ENCODE results near the gene FAM114A1.
"Not testable (repeated sequence)": the region's sequence is repeated elsewhere in the genome, so short reads cannot be mapped to it uniquely, and the experiment has no call there.

Gene FAM114A1

DNA sequence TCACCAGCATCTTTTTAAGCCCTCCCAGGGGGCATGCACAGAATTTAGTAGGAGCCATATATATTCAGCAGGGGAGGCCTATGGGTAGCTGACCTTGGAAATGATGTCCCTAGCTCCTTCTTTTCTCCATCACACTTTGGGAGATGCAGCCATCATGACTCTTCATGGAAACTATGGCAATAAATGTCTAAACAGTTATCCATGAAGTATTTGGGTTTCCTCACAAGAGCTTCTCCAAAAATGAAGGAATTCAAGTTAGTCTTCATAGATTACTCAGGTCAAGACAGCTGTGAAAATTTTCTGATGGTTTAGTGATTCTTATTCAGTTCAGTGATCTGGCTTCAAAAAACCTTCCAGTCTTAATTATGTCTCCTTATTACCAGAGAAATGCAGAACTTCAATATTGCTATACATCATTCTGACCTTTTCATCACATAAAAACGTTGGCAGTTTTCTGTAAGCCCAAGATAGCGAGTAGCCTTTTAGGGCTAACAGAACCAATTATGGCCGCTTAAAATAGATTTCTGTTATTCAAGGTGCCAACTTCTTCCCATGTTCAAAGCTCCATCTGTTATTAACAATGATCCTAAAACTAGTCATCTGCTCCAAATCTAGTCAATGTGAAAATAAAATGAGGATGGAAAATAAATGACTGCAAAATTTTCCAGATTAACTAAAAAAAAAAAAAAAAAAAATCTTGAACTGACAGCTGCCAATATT lies 112.1 kb downstream of the FAM114A1 start:
- no peak for DNase-seq

- no peak for DNase-seq
These were observed 113.5 kb downstream of the FAM114A1 start for GRCh38 chr4:38980903-38981676.

DNA sequence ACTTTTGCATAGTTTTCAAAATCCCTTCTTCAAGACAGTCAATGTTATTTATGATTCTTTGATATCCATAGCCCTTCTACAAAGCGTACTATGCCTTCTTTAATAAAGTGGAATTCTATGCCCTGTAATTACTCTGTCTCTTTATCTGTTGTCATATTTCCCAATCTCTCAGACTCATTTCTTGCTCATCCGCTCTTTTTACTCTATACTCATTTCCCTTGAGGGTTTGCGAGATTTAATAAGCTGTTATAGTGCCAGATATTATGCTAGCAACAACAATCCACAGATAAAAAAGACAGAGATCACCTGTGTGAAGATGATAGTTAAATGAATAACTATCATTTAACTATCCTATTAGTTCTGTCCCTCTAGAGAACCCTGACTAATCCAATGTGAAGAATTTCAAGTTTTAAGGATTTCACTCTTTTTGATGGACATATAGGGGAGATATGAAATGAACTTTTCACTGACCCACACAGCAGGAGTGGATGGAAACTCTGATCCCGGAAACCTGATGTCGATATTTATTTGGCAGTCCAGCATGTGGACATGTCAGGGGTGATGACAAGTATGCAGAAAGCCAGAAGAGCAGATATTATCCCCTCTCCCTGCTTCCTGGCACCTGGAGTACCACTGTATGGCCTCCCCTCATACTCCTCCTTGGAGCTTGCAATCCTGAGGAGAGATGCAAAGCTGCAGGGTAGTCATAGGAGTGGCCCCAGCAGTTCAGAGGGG lies 114.9 kb downstream of the FAM114A1 start:
- DNase-seq: no peak

DNA sequence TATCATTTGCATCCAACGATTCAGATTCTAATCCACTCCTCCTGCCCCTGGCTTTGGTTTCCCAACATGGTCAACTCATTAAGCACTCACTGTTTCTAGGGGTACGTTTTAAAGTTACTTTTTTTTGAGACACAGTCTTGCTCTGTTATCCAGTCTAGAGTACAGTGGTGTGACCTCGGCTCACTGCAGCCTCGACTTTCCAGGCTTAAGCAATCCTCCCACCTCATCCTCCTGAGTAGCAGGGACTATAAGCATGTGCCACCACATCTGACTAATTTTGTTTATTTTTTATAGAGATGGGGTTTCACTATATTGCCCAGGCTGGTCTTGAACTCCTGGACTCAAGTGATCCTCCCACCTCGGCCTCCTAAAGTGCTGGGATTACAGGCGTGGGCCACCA lies 115.7 kb downstream of the FAM114A1 start:
- no peak for DNase-seq

GRCh38 chr4:38983787-38984598 lies 116.4 kb downstream of the FAM114A1 start:
- no peak for DNase-seq

DNA sequence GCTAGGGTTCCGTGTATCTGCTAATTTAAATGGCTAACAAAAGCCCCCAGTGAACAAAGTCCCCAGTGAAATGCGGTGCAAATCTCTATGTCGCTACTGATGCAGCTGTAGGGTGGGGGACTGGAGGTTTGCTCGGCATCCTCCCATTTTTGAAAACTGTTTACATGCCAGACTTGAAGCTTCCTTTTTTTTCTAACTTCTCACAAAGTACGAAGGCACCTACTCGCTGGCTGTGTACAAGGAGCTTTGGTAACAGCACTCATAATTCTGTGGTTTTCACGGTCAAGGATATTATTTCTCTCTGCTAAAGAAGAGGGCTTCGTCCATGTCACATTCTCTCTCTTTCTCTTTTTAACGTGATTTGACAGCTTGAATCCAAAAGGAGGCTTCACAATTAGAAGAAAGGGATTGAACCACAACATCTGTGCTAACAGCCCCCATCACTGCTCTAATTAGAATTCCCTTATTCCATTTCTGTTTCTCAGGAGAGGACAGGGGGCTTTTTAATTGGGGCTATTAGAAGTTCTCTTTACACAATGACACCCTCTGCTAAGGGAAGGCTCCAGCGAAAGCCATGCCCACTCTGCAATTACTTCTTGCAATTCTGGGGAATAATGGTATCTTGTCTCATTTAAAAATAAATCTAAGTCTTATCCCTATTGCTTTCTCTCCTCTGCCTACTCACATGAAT lies 117.9 kb downstream of the FAM114A1 start:
- DNase-seq: peak in 1 of 2 donors; percentile 9

GRCh38 chr4:38987491-38987890 lies 119.9 kb downstream of the FAM114A1 start:
- DNase-seq: no peak

DNA sequence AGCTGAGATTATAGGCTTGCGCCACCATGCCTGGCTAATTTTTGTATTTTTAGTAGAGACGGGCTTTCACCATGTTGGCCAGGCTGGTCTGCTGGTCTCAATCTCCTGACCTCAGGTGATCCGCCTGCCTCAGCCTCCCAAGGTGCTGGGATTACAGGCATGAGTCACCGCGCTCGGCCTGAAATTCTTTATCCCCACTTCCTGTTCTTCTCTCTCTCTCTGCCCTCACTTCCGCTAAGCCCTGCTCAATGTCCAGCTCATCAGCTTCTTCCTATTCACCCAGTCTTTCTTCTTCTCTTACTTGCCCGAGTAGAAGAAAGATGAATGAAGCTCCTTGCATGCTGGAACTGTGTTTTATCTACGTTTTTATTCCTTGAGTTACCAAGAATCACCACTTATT lies 120.7 kb downstream of the FAM114A1 start:
- not testable (repeated sequence) for DNase-seq

- DNase-seq: no peak
These were observed 121.9 kb downstream of the FAM114A1 start for GRCh38 chr4:38989487-38989886.

GRCh38 chr4:38990241-38990640 lies 122.6 kb downstream of the FAM114A1 start:
- DNase-seq: no peak

DNA sequence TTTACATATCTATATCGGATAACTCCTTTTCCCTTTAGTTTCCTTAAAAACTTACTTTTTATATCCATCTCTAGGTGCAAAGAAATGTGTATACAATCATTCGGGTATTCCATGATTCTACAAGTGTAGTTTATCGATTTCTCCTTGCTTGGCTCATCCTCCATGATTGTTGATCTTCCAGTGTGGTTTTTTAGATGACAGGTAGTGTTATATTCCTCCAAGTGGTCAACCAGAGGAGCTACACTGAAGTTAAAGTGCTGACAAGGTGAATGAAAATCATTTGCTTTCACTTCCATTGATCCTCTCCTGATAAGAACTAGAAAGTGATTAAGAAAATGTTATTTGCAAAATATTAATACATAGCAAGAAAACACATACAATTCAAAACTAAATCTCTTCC lies 126.1 kb downstream of the FAM114A1 start:
- no peak for DNase-seq

GRCh38 chr4:38994135-38994534 lies 126.5 kb downstream of the FAM114A1 start:
- no peak for DNase-seq

Data from CD4-positive, alpha-beta T cell treated with Interferon alpha-2 for 1 hour (primary cell).